ENCODE measurements around the gene ADK.
"Not testable (repeated sequence)": the region's sequence is repeated elsewhere in the genome, so short reads cannot be mapped to it uniquely, and the experiment has no call there.

ADK gene

GRCh38 chr10:74187237-74187636 lies 36.2 kb downstream of the ADK start:
- DNase-seq, result no peak

- DNase-seq, result not testable (repeated sequence)
These were observed 37.6 kb downstream of the ADK start for GRCh38 chr10:74188617-74189016.

DNA sequence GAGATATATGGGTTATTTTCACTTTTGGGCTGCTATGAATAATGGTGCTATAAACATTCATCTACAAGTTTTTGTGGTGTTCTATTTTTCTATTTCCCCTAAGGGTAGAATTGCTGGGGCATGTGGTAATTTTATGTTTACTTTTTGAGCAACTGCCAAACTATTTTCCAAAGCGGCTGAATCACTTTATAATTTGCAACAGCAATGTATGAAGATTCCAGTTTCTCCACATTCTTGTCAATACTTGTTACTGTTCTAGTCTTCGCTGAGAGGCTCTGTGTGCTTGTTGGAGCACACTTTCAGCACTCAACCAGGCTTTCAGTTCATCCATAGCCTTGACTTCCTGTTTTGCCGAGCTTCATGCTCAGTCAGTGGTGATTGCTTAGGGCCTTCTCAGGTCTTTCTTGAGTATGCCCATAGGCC lies 39.0 kb downstream of the ADK start:
- DNase-seq, result no peak

- no peak for DNase-seq
These were observed 39.5 kb downstream of the ADK start for GRCh38 chr10:74190494-74190893.

GRCh38 chr10:74194545-74194944 lies 43.5 kb downstream of the ADK start:
- DNase-seq, result no peak

DNA sequence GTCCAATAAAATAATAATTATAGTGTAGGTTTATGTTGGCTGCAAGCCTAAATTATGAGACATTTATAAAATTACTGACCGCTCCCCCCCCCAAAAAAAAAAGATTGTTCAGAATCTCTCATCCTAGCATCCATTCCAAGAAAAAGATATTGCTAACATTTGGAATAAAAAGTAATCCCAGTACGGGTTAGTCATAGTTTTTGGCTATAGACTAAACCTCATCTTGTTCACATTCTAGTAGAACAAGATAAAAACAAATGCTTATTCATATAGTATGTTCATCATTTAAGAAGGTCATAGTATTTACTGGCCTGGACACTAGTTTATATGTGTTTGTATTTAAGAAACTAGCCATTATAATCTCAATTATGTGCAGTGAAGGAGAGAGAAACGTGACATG lies 44.0 kb downstream of the ADK start:
- no peak for DNase-seq

GRCh38 chr10:74199315-74199714 lies 48.3 kb downstream of the ADK start:
- no peak for DNase-seq

- no peak for DNase-seq
These were observed 51.3 kb downstream of the ADK start for GRCh38 chr10:74202356-74202755.

DNA sequence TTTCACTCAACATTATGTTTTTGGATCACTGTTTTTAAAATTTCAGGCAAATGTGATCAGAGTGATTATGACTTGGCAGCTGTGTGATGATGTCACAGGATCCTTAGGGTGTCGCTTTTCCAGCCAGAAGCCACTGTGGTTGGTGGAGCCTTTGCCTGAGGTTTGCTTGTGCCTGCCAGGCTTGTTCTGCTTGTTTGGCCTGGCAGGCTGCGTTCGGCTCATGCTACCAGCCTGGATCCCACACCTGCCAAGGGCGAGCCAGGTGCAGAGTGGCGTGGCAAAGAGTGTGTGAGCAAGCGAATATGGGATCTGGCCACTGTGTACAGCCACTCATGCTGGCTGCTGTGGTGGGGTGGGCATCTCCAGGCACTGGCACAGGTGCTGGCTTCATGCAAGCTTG lies 55.7 kb downstream of the ADK start:
- peak; percentile 80 for DNase-seq

DNA sequence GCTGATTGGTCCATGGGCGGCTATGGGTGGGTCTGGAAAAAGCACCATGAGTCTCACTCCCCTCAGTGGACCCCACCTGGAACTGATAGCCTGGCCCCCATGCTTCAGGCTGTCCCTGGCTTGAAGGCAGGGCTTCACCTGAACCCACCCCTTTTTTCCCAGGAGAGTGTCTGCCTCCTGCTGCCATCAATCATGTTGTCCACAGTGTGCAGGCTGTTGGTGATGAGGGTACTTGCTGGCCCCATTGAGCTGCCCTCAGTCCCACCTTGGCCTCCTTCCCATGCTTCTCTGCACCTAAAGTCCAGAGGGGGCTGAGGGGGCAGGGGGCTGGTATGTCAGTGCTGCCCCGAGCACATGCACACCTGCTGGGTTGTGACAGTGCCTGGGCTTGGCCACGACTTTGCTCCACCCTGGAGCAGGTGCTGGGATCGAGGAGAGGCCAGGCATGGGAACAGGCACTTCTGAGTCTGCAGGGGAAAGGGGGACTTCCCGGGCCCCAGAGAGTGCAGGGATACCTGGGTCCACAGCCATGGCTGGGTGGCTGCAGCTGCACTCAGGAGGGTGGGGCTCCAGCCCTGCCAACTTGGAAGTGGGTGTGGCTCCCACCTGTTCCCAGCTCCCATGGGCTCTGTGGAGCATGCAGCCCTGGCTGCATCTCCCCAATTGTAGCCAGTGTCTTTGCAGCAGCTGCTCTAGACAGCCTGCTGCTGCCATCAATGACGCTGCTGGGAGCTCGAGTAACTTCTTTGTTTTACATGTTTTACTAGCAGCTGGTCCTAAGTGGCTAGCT lies 56.9 kb downstream of the ADK start:
- DNase-seq, result peak; percentile 56

- no peak for DNase-seq
These were observed 58.0 kb downstream of the ADK start for GRCh38 chr10:74208997-74209396.

GRCh38 chr10:74213019-74213418 lies 62.0 kb downstream of the ADK start:
- DNase-seq, result no peak

DNA sequence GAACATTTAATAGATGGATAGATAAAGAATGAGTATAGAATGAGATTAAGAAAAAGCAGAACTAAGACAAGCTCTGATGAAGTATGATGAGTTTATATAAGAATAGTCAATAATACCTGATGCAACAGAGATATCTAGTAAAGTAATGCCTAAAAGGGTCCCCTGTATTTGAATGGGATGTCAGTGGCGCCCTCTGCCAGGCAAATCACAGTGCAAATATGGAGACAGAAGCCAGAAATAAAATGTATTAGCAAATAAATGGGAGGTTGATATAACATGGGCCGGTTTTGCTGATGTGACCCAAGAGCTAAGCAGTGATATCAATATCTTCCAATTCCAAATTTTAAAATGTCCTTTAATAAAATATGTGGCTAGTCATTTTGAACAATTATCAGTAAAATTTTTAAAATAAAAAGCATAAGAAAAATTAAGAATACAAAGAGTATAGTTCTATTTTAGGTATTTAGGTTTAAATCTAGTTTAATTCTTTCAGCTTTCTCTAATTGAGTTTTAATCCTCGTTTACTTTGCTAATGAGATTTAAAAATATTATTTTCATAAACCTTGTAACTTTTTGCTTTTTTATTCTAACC lies 62.6 kb downstream of the ADK start:
- DNase-seq, result no peak

- DNase-seq, result not testable (repeated sequence)
These were observed 66.1 kb downstream of the ADK start for GRCh38 chr10:74217110-74217509.

DNA sequence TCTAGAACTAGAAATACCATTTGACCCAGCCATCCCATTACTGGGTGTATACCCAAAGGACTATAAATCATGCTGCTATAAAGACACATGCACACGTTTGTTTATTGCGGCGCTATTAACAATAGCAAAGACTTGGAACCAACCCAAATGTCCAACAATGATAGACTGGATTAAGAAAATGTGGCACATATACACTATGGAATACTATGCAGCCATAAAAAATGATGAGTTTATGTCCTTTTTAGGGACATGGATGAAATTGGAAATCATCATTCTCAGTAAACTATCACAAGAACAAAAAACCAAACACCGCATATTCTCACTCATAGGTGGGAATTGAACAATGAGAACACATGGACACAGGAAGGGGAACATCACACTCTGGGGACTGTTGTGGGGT lies 71.4 kb downstream of the ADK start:
- DNase-seq, result not testable (repeated sequence)

- DNase-seq, result no peak
These were observed 72.9 kb downstream of the ADK start for GRCh38 chr10:74223755-74224529.

DNA sequence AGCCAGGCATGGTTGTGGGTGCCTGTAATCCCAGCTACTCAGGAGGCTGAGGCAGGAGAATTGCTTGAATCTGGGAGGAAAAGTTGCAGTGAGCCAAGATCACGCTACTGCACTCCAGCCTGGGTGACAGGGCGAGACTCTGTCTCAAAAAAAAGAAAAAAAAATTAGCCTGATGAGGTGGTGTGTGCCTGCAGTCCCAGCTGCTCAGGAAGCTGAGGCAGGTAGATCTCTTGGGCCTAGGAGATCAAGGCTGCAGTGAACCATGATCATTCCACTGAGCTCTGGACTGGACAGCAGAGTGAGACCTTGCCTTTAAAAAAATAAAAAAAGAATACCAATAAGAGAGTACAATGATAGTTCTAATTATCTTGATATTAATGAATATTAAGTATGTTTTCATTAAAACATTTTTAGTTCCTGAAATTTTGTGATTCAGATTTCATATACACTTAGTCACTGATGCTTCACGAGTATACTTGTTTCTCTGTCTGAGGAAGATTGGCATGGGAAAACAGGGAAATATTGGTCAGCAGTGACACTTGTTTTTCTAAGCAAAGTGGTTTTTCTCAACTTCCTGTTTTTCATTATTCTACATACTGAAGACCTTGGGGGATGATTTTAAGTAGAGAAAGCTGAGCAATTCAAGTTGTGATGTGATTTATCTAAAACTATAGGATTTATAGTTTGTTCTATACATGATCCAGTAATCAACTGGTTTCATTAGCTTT lies 76.8 kb downstream of the ADK start:
- no peak for DNase-seq

DNA sequence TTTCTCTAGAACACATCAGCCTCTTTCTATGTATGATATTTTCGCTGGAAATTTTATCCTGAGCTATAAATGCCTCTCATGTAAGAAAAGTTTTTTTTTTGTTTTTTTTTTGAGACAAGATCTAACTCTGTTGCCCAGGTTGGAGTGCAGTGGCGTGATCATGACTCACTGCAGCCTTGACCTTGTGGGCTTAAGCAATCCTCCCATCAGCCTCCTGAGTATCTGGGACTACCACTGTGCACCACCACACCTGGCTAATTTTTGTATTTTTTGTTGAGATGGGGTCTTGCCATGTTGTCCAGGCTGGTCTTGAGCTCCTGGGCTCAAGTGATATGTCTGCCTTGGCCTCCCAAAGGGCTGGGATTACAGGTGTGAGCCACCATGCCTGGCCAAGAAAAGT lies 80.4 kb downstream of the ADK start:
- DNase-seq, result no peak

DNA sequence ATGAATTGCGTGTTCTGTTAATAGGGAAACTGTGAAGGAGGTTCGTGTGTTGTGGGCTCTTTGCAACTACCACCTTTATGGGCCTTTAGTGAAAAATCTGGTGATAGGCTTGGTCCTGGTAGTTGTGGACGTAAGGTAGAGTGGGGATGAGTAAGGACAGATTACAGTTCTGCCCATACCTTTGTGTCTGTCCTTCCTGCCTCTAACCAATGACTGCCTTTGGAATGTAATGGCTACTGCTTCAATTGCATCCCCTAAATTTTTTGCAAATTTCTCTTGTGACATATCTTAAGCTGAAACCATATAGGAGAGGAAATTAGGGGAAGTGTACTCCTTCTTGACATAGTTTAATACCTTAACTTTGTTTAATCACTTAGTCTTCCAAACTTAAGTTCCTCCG lies 82.3 kb downstream of the ADK start:
- no peak for DNase-seq

DNA sequence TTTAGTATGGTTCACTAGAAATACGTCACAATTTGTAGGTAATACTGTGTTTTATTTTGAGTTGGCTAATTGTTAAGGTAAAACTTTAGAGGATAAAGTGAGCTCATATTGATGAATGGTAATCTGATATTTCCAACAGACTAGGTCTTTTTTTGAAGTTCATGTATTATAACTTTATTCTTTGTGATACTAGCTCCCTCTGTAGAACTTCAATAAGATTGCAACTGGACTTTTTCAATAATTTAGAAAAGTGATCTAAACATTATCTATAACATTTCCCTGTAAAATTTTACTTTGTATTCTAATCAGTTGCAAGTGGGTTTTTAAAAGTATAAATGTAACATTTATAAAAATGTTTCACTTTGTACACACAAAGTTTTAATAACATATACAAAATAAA lies 83.5 kb downstream of the ADK start:
- no peak for DNase-seq

- DNase-seq, result no peak
These were observed 87.0 kb downstream of the ADK start for GRCh38 chr10:74238031-74238431.

DNA sequence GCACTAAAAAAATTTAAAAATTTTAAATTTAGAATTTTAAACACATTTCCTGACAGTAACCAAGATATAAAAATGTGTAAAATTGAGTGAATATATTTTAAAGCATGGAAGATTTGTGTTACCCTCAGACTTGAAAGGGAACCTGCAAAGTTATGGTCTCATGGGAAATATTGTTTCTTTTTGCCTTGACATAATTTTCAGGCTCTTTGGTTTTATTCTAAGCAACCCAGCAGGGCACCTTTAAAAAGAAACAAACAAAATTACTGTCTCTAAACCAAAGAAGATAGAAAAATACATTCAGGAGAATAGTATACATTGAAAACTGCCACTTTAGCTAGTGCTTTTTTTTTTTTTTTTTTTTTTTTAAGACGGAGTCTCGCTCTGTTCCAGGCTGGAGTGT lies 87.5 kb downstream of the ADK start:
- DNase-seq, result no peak

DNA sequence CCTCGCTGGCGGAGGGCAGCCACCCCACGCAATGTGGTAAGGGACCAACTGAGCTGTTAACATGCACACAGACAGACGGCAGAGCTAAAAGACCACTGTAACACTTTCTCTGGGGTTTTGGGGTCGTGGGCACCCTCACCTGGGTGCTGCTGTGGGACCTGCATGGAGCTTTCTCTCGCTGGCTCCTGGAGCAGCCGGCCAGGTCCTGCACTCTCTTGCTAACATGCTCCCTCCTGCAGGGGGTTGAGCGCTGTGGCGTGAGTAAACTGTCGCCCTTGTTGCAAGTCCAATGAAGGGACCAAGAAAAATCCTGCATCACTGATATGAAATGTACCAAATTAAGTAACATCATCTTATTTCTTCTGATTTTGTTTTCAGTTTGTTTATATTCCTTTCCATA lies 92.0 kb downstream of the ADK start:
- no peak for DNase-seq
